Renal cortex interstitium (tissue), 3 donors: ENCODE results near the gene SLC10A3. TPM values are rescaled to one million over a fixed set of nuclear protein-coding genes. Genes with fewer than 3 reads are reported as not detected.

Experiments
- polyA plus RNA-seq, 3 donors: library from polyadenylated mRNA; unstranded; fragments of 120-200 nt; gene quantifications; one replicate each; pipeline ENCODE4 v1.2.1, GENCODE V29; 2013; ENCODE audit not compliant: insufficient read length in 3 of 3

Gene SLC10A3
- polyA plus RNA-seq, 3 donors, result 14.8 to 23.1 (median 21.4) TPM

Other genes starting within 250 kb of the SLC10A3 start
- gene OPN1MW3, start 233.0 kb downstream of the SLC10A3 start, polyA plus RNA-seq, result not detected
- not detected for gene TEX28, start 195.5 kb downstream of the SLC10A3 start, polyA plus RNA-seq
- under 1 TPM; 0.22 to 0.52 (median 0.24) TPM for gene TKTL1, start 194.8 kb downstream of the SLC10A3 start, polyA plus RNA-seq
- 100 to 1,000 TPM; 412 to 595 (median 545) TPM for gene FLNA, start 116.0 kb downstream of the SLC10A3 start, polyA plus RNA-seq
- 10 to 100 TPM; 71.3 to 97.8 (median 78.0) TPM for gene EMD, start 111.3 kb downstream of the SLC10A3 start, polyA plus RNA-seq
- gene RPL10, start 92.3 kb downstream of the SLC10A3 start, polyA plus RNA-seq, result 1,000 to 10,000 TPM; 3,021 to 3,596 (median 3,323) TPM
- gene DNASE1L1, start 81.4 kb downstream of the SLC10A3 start, polyA plus RNA-seq, result 10 to 100 TPM; 11.5 to 13.9 (median 12.0) TPM
- 10 to 100 TPM; 32.4 to 51.9 (median 33.2) TPM for gene TAFAZZIN, start 79.1 kb downstream of the SLC10A3 start, polyA plus RNA-seq
- 100 to 1,000 TPM; 133 to 160 (median 154) TPM for gene ATP6AP1, start 62.0 kb downstream of the SLC10A3 start, polyA plus RNA-seq
- gene GDI1, start 53.5 kb downstream of the SLC10A3 start, polyA plus RNA-seq, result 100 to 1,000 TPM; 112 to 147 (median 141) TPM
- gene FAM50A, start 46.5 kb downstream of the SLC10A3 start, polyA plus RNA-seq, result 10 to 100 TPM; 47.3 to 60.2 (median 54.6) TPM
- 10 to 100 TPM; 52.8 to 72.0 (median 57.0) TPM for gene PLXNA3, start 32.3 kb downstream of the SLC10A3 start, polyA plus RNA-seq
- gene LAGE3, start 11.3 kb downstream of the SLC10A3 start, polyA plus RNA-seq, result 10 to 100 TPM in 2 of 3 donors, 1 to 10 TPM in 1; 9.2 to 14.9 (median 11.8) TPM
- gene UBL4A, start 4.0 kb downstream of the SLC10A3 start, polyA plus RNA-seq, result 10 to 100 TPM; 23.9 to 32.2 (median 25.9) TPM
- 10 to 100 TPM; 22.9 to 42.8 (median 36.7) TPM for gene FAM3A, start 25.6 kb upstream of the SLC10A3 start, polyA plus RNA-seq
- gene G6PD, start 56.2 kb upstream of the SLC10A3 start, polyA plus RNA-seq, result 10 to 100 TPM; 39.2 to 46.8 (median 40.5) TPM
- gene IKBKG, start 57.0 kb upstream of the SLC10A3 start, polyA plus RNA-seq, result 10 to 100 TPM; 13.7 to 20.2 (median 19.5) TPM
- not detected for gene CTAG1A, start 94.5 kb upstream of the SLC10A3 start, polyA plus RNA-seq
- gene CTAG1B, start 128.7 kb upstream of the SLC10A3 start, polyA plus RNA-seq, result not detected
- not detected for gene CTAG2, start 162.9 kb upstream of the SLC10A3 start, polyA plus RNA-seq